Measurements from ENCODE around the gene FOLR2.
"Not testable (repeated sequence)": the region's sequence is repeated elsewhere in the genome, so short reads cannot be mapped to it uniquely, and the experiment has no call there.

FOLR2 gene

GRCh38 chr11:72188267-72188666 is 28.3 kb upstream of the FOLR2 start:
- no peak for TF ChIP-seq POU2F2 (IDR thresholded peaks at IDR 0.05; ENCODE audit: low read depth, low read length)
- TF ChIP-seq POLR2AphosphoS5 (IDR thresholded peaks at IDR 0.05; ENCODE audit: low read depth, low read length), result no peak
- no peak for FAIRE-seq

DNA sequence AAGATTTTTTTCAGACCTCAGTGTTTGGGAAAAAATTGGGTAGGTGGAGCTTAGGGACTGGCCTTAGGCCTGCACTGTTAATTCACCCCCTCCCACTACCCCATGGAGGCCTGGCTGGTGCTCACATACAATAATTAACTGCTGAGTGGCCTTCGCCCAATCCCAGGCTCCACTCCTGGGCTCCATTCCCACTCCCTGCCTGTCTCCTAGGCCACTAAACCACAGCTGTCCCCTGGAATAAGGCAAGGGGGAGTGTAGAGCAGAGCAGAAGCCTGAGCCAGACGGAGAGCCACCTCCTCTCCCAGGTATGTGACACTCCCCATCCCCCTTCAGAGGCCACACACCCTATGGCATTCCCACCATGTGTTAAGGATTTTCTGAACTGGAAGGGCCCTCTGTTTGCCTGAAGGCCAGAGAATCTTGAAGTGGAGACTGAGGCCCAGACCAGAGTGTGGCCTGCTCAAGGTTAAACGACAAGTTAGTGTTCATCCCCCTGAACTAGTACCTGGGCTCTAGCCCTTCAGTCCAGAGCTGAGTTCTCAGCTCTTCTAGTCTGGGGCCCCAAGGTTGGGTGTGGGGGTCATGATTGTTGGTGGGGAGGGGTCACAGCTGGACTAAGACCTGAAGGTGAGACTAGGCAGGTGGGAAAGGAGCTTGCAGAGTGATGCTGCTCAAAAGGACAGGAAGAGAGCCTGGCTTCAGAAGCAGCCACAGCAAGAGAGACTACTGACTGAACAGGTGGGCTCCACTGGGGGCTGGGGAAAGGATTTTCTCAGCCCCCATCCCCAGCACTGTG is 26.9 kb upstream of the FOLR2 start:
- no peak for TF ChIP-seq SPI1 (IDR thresholded peaks at IDR 0.05; ENCODE audit: low read depth, low read length)
- no peak for FAIRE-seq
- no peak for DNase-seq (ENCODE audit: insufficient read length, low spot score)

More at GRCh38 chr11:72188267-72188666, 28.3 kb upstream of the FOLR2 start:
- DNase-seq (ENCODE audit: insufficient read length, low spot score), result no peak

DNA sequence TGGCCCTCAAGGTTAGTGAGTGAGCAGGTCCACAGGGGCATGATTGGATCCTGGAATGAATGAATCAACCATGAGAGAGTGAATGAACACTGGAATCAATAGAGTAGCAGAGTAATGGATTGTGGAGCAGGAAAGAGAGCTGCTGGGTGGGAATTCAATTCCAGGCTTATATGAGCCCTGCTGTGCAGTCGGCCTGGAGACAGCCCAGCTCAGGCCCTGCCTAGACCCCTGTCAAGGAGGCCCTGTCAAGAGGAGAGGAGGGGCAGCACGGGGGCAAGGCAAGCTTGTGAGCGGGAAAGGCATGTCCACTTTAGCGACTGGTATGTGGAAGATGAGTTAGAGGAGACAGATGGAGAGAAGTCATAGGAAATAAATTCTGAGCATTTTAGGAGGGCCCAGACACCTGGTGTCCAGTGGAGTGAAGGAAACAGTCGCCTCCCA is 25.9 kb upstream of the FOLR2 start:
- DNase-seq (ENCODE audit: insufficient read length, low spot score) (no peak), FAIRE-seq (no peak)
- TF ChIP-seq SPI1 (IDR thresholded peaks at IDR 0.05; ENCODE audit: low read depth, low read length), result no peak

DNA sequence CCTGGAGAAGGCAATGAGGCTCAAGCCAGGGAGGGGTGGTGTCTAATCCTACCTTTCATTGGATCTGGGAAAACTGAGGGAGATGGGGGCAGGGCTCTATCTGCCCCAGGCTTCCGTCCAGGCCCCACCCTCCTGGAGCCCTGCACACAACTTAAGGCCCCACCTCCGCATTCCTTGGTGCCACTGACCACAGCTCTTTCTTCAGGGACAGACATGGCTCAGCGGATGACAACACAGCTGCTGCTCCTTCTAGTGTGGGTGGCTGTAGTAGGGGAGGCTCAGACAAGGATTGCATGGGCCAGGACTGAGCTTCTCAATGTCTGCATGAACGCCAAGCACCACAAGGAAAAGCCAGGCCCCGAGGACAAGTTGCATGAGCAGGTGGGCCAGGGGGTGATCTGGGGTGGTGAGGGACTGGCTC is 24.6 kb upstream of the FOLR2 start, which contains the start of gene FOLR1:
TSS of gene FOLR1 (plus strand) at position 180 of the 421 bp plus-strand sequence. CDS start at position 214, 34 bp downstream.
- FAIRE-seq (no peak), DNase-seq (ENCODE audit: insufficient read length, low spot score) (no peak)
- TF ChIP-seq POLR2AphosphoS5 (IDR thresholded peaks at IDR 0.05; ENCODE audit: low read depth, low read length) (no peak), POU2F2 (IDR thresholded peaks at IDR 0.05; ENCODE audit: low read depth, low read length) (no peak), SPI1 (IDR thresholded peaks at IDR 0.05; ENCODE audit: low read depth, low read length) (no peak), PAX5 (IDR thresholded peaks at IDR 0.05; ENCODE audit: insufficient read depth, low read length, severe bottlenecking) (no peak), TAF1 (IDR thresholded peaks at IDR 0.05; ENCODE audit: low read depth, low read length) (no peak), POLR2A (IDR thresholded peaks at IDR 0.05; ENCODE audit: low read depth, low read length) (no peak)

- no peak for TF ChIP-seq POLR2A (IDR thresholded peaks at IDR 0.05; ENCODE audit: low read depth, low read length)
- no peak for TF ChIP-seq SPI1 (IDR thresholded peaks at IDR 0.05; ENCODE audit: low read depth, low read length)
- TF ChIP-seq POLR2AphosphoS5 (IDR thresholded peaks at IDR 0.05; ENCODE audit: low read depth, low read length), result no peak
- no peak for TF ChIP-seq POU2F2 (IDR thresholded peaks at IDR 0.05; ENCODE audit: low read depth, low read length)
- TF ChIP-seq PAX5 (IDR thresholded peaks at IDR 0.05; ENCODE audit: insufficient read depth, low read length, severe bottlenecking), result no peak
- TF ChIP-seq TAF1 (IDR thresholded peaks at IDR 0.05; ENCODE audit: low read depth, low read length), result no peak
- DNase-seq (ENCODE audit: insufficient read length, low spot score) (no peak), FAIRE-seq (no peak)
Observed at GRCh38 chr11:72195518-72196270, 20.9 kb upstream of the FOLR2 start.

- DNase-seq (ENCODE audit: insufficient read length, low spot score), result not testable (repeated sequence)
- peak; percentile 100 for FAIRE-seq
Observed at GRCh38 chr11:72201445-72201844, 15.1 kb upstream of the FOLR2 start.

- TF ChIP-seq SPI1 (IDR thresholded peaks at IDR 0.05; ENCODE audit: low read depth, low read length) (no peak), TAF1 (IDR thresholded peaks at IDR 0.05; ENCODE audit: low read depth, low read length) (no peak), POU2F2 (IDR thresholded peaks at IDR 0.05; ENCODE audit: low read depth, low read length) (no peak), POLR2A (IDR thresholded peaks at IDR 0.05; ENCODE audit: low read depth, low read length) (no peak), PAX5 (IDR thresholded peaks at IDR 0.05; ENCODE audit: insufficient read depth, low read length, severe bottlenecking) (no peak), POLR2AphosphoS5 (IDR thresholded peaks at IDR 0.05; ENCODE audit: low read depth, low read length) (no peak)
- DNase-seq (ENCODE audit: insufficient read length, low spot score) (no peak), FAIRE-seq (no peak)
Observed at GRCh38 chr11:72202571-72202970, 14.0 kb upstream of the FOLR2 start.

DNA sequence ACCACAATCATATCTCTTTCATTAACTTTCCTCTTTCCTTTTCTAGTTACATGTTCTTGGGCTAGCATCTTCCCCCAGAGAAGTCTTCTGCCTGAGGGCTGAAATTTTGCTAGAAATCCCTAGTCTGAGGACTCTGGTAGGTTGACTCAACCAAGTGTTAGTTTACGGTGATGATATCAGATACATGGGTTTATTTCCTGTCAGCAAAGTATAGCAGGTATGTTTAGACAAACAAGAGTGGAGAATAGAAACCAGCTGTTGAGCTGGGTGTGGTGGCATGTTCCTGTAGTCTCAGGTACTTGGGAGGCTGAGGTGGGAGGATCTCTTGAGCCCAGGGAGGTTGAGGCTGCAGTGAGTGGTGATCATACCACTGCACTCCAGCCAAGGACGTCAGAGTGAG is 13.4 kb upstream of the FOLR2 start:
- no peak for TF ChIP-seq POU2F2 (IDR thresholded peaks at IDR 0.05; ENCODE audit: low read depth, low read length)
- TF ChIP-seq SPI1 (IDR thresholded peaks at IDR 0.05; ENCODE audit: low read depth, low read length), result no peak
- TF ChIP-seq TAF1 (IDR thresholded peaks at IDR 0.05; ENCODE audit: low read depth, low read length), result no peak
- no peak for TF ChIP-seq POLR2A (IDR thresholded peaks at IDR 0.05; ENCODE audit: low read depth, low read length)
- no peak for TF ChIP-seq POLR2AphosphoS5 (IDR thresholded peaks at IDR 0.05; ENCODE audit: low read depth, low read length)
- TF ChIP-seq PAX5 (IDR thresholded peaks at IDR 0.05; ENCODE audit: insufficient read depth, low read length, severe bottlenecking), result no peak
- no peak for DNase-seq (ENCODE audit: insufficient read length, low spot score)
- FAIRE-seq, result no peak

- TF ChIP-seq SPI1 (IDR thresholded peaks at IDR 0.05; ENCODE audit: low read depth, low read length) (no peak), PAX5 (IDR thresholded peaks at IDR 0.05; ENCODE audit: insufficient read depth, low read length, severe bottlenecking) (no peak), POLR2A (IDR thresholded peaks at IDR 0.05; ENCODE audit: low read depth, low read length) (no peak), POU2F2 (IDR thresholded peaks at IDR 0.05; ENCODE audit: low read depth, low read length) (no peak), TAF1 (IDR thresholded peaks at IDR 0.05; ENCODE audit: low read depth, low read length) (no peak)
- no peak for FAIRE-seq
- DNase-seq (ENCODE audit: insufficient read length, low spot score), result no peak
Observed at GRCh38 chr11:72204886-72205285, 11.7 kb upstream of the FOLR2 start.

DNA sequence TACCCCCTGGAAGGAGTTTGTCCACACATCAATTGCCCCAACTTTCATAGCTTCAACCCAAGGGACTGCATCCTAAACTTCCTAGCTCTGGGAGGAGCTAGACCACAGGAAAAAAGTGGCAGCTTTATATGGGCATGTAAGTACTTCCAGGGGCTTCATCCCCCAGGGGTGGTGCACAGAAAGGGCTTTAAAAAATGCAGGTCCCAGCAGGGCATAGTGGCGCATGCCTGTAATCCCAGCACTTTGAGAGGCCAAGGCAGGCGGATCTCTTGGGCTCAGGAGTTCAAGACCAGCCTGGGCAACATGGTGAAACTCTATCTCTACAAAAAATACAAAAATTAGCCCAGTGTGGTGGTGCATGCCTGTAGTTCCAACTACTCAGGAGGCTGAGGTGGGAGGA is 9.8 kb upstream of the FOLR2 start:
- DNase-seq (ENCODE audit: insufficient read length, low spot score); FAIRE-seq: not testable (repeated sequence)

GRCh38 chr11:72208281-72208680 is 8.3 kb upstream of the FOLR2 start:
- no peak for DNase-seq (ENCODE audit: insufficient read length, low spot score)
- TF ChIP-seq PAX5 (IDR thresholded peaks at IDR 0.05; ENCODE audit: insufficient read depth, low read length, severe bottlenecking) (no peak), POLR2A (IDR thresholded peaks at IDR 0.05; ENCODE audit: low read depth, low read length) (no peak), TAF1 (IDR thresholded peaks at IDR 0.05; ENCODE audit: low read depth, low read length) (no peak), SPI1 (IDR thresholded peaks at IDR 0.05; ENCODE audit: low read depth, low read length) (no peak), POU2F2 (IDR thresholded peaks at IDR 0.05; ENCODE audit: low read depth, low read length) (no peak), POLR2AphosphoS5 (IDR thresholded peaks at IDR 0.05; ENCODE audit: low read depth, low read length) (no peak)
- FAIRE-seq, result no peak

Data from GM12891 (cell line).